Gastrocnemius medialis (tissue), 4 donors: ENCODE measurements around the gene ARPC5L.

Experiments
- CTCF ChIP-seq, 5 experiments: fragments of 450-650 bp in 3 of 5; fragments of 200-600 bp in 2 of 5; sonication (generic) in 2 of 5; IDR thresholded peaks in 4 of 5; conservative IDR thresholded peaks in 1 of 5; 1 replicate in 4 of 5; 2 replicates in 1 of 5; pipeline ENCODE4 v1.5.1; 2016 to 2019; ENCODE audit warnings: antibody characterized with exemption in 5 of 5, mild to moderate bottlenecking in 3 of 5, moderate library complexity in 3 of 5
- POLR2A ChIP-seq, 2 donors: fragments of 450-650 bp; IDR thresholded peaks; one replicate each; pipeline ENCODE4 v1.6.1; 2017; ENCODE audit warnings: antibody characterized with exemption in 2 of 2, mild to moderate bottlenecking in 2 of 2, moderate library complexity in 2 of 2

- no peak for TF ChIP-seq CTCF (IDR thresholded peaks at IDR 0.05 in 4 of 5, conservative IDR thresholded peaks at IDR 0.05 in 1 of 5)
- no peak for TF ChIP-seq POLR2A (IDR thresholded peaks at IDR 0.05)
Observed at GRCh38 chr9:124831642-124832364, 30.1 kb upstream of the ARPC5L start.
